DND-41 (cell line): ENCODE data around the gene PCDHA8.
A peak's percentile ranks its signal among the peaks of the same experiment; 100 is the strongest.

Source experiments
- CTCF ChIP-seq: IDR thresholded peaks from 2 replicates; pipeline ENCODE4 v1.5.1; 2012; ENCODE audit warnings: borderline replicate concordance, low read length, moderate library complexity, mild to moderate bottlenecking; ENCODE audit not compliant: poor library complexity, severe bottlenecking; ENCODE audit errors: extremely low read depth
- EZH2 ChIP-seq: IDR thresholded peaks from 3 replicates; pipeline ENCODE4 v1.6.1; 2012; ENCODE audit warnings: borderline replicate concordance, low read depth, mild to moderate bottlenecking, moderate library complexity, low read length, inconsistent platforms; ENCODE audit not compliant: severe bottlenecking

GRCh38 chr5:140868721-140869554, 28.0 kb downstream of the PCDHA8 start, which contains the start of gene PCDHA11:
- TF ChIP-seq EZH2 (no peak), CTCF (peak; percentile 45)
